GM20000 (cell line): ENCODE data around the gene FAM193A.
"Not testable (repeated sequence)": the region's sequence is repeated elsewhere in the genome, so short reads cannot be mapped to it uniquely, and the experiment has no call there.

Source experiments
- DNase-seq: peaks from one replicate; pipeline ENCODE4 v3.0.0; 2012; ENCODE audit warnings: low spot score
- CTCF ChIP-seq: IDR thresholded peaks from 2 replicates; pipeline ENCODE4 v1.5.1; 2012; ENCODE audit warnings: mild to moderate bottlenecking, control low read depth; ENCODE audit errors: extremely low read depth, missing control alignments

The FAM193A gene

GRCh38 chr4:2731907-2732317 lies 195.5 kb downstream of the FAM193A start:
- no peak for TF ChIP-seq CTCF
- no peak for DNase-seq

- DNase-seq = no peak
Observed at GRCh38 chr4:2732526-2732925, 196.1 kb downstream of the FAM193A start.

GRCh38 chr4:2733001-2733843 lies 196.8 kb downstream of the FAM193A start:
- TF ChIP-seq CTCF = no peak
- DNase-seq = no peak

More at GRCh38 chr4:2732526-2732925, 196.1 kb downstream of the FAM193A start:
- no peak for TF ChIP-seq CTCF

GRCh38 chr4:2733844-2734574 lies 197.6 kb downstream of the FAM193A start:
- TF ChIP-seq CTCF = no peak
- no peak for DNase-seq

DNA sequence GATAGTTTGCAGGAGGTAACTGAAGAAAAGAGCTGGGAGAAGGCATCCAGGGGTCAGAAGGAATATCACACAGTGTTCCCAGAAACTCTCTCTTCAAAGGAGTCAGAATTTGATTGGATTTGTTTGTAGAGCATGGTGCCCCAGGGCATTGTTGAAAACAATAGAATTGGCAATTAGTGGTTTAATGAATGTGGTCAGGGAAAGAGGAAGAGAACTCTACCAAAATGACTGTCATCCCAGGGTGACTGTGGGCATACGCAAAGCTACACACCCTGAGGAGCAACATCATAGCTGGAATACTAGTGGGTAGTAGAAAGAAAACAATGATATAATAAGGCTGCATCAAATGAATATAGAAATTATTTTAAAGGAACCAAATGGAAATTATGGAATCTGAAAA lies 198.2 kb downstream of the FAM193A start:
- no peak for DNase-seq
- no peak for TF ChIP-seq CTCF

DNA sequence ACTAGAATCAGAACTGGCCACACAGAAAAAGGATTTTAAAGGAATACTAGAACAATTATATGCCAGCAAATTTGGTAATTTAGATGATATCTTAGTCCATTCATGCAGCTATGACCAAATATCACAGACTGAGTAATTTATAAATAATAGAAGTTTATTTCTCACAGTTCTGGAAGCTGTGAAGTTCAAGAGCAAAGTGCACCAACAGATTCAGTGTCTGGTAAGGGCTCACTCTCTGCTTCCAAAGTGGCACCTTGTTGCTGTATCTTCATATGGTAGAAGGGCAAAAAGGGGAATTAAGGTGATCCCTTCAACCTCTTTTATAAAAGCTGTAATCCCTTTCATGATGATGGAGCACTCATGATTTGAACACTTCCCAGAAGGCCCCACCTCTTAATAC lies 199.4 kb downstream of the FAM193A start:
- TF ChIP-seq CTCF = no peak
- DNase-seq = no peak

DNA sequence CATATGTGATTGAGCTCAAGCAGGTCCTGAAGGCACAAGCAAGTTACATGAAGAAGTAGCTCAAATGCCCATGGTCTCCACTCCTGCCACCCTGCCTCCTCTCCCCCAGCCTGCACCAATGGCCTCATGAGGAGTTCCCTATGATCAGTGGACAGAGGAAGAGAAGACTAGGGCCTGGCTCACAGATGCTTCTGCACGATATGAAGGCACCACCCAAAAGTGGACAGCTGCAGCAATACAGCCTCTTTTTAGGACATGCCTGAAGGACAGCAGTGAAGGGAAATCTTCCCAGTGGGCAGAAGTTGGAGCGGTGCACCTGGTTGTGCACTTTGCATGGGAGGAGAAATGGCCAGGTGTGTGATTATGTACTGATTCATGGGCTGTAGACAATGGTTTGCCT lies 201.8 kb downstream of the FAM193A start:
- DNase-seq = not testable (repeated sequence)
